HG03439 (cell line): ENCODE data around the gene GTF3C2.

Experiments used
- ATAC-seq: cut with Tn5 transposase; IDR thresholded peaks from one replicate; pipeline ENCODE4 v1.9.1; 2021; ENCODE audit warnings: mild to moderate bottlenecking, moderate library complexity; ENCODE audit not compliant: unreplicated experiment

GTF3C2 gene, protein sequence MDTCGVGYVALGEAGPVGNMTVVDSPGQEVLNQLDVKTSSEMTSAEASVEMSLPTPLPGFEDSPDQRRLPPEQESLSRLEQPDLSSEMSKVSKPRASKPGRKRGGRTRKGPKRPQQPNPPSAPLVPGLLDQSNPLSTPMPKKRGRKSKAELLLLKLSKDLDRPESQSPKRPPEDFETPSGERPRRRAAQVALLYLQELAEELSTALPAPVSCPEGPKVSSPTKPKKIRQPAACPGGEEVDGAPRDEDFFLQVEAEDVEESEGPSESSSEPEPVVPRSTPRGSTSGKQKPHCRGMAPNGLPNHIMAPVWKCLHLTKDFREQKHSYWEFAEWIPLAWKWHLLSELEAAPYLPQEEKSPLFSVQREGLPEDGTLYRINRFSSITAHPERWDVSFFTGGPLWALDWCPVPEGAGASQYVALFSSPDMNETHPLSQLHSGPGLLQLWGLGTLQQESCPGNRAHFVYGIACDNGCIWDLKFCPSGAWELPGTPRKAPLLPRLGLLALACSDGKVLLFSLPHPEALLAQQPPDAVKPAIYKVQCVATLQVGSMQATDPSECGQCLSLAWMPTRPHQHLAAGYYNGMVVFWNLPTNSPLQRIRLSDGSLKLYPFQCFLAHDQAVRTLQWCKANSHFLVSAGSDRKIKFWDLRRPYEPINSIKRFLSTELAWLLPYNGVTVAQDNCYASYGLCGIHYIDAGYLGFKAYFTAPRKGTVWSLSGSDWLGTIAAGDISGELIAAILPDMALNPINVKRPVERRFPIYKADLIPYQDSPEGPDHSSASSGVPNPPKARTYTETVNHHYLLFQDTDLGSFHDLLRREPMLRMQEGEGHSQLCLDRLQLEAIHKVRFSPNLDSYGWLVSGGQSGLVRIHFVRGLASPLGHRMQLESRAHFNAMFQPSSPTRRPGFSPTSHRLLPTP

DNA sequence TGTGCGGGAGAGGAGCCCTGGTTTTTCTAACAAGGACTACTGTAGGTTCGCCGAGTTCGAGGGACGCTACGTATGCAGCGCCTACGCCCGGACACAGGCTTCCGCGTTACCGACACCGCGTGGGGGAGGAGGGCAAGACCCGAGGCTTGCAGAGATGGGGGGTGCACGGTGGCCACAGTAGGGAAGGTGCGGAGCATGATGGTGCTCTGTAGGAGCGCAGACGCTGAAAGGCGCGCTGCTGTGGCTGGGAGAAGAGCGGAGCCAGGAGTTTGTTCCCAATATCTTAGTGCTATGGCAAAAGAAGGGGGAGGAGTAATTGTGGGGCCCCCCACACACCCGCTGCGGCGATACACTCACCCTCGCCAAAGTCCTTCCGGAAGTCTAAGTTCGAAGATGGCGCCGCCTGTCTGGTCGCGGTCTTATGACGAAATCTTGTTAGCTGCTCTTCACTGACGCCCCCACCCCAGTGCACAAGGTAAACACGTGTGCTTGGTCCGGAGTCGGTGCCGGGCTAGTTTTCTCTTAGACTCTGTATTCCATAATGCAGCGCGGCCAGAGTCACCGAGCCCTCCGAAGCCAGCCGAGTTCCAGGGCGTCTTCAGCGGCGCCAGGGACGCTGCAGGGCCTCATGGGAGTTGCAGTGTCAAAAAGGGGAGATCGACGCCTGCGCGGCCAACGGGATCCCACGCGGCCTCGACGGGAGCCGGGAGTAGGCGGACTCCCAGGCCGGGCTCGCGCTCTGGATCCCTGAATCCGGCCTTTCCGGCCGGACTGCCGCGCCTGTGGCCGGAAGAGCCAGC lies at the start of gene GTF3C2:
TSS of gene GTF3C2 (minus strand) at position 383 of the 800 bp plus-strand sequence. CDS start 13,210 bp downstream, outside the sequence.
- ATAC-seq: peak; percentile 84

DNA sequence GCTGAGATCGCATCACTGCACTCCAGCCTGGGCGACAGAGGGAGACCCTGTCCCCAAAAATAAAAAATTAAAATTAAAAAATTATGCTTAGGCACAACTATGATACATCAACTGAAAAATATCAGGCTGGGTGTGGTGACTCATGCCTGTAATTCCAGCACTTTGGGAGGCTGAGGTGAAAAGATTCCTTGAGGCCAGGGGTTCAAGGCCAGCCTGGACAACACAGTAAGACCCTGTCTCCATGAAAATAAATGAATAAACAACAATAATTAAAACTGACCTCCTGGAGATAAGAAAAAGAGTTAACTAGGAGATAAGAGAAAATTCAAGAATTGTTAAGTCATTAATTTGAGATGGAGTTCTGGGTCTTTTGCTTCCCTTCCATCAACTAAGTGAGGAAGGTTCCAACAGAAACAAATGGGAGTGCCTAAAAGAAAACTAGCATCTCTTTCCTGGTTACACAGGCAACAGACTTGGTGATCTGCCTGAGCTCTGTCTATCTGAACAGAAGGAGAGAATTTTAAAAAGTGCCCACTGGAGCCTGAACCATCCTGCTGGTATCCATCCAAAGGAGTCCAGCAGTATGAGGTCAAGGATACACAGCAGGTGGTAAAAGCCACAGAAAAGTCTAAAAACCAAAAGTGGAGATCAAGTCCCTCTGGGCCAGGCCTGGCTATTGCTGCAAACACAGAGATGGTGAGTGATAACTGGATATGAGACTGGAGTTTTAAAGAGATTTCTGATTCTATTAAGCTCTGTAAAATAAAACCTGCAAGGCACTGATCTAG lies 44.0 kb upstream of the GTF3C2 start:
- ATAC-seq: no peak

DNA sequence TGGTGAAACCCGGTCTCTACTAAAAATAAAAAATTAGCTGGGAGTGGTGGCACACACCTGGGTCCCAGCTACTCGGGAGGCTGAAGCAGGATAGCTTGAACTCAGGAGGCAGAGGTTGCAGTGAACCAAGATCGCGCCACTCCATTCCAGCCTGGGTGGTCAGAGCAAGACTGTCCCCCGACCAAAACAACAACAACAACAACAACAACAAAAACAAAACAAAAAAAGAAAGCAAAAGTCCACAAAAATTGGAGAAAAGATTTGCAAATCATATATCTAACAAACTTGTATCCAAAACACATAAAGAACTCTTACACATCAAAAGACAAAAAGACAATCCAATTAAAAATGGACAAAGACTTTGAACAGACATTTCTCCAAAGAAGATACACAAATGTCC lies 42.4 kb upstream of the GTF3C2 start:
- no peak for ATAC-seq

DNA sequence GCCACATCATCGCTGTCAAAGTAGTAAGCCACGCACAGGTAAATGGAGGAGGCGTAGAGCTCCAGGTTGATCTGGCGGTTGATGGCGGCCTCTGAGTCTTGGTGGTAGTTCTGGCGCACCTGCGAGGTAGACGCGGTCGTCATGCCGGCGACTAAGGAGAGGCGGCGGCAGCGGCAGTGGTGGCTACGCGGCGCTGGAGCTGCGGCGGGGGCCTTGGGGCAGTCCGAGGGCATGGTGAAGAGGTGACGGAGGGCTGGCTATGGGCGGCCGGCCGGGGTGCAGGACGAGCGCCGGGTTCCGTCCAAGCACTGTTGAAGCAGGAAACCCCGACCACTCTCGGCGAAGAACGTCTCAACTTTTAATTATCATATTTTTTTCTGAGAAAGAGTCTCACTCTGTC lies 36.7 kb upstream of the GTF3C2 start:
- no peak for ATAC-seq

DNA sequence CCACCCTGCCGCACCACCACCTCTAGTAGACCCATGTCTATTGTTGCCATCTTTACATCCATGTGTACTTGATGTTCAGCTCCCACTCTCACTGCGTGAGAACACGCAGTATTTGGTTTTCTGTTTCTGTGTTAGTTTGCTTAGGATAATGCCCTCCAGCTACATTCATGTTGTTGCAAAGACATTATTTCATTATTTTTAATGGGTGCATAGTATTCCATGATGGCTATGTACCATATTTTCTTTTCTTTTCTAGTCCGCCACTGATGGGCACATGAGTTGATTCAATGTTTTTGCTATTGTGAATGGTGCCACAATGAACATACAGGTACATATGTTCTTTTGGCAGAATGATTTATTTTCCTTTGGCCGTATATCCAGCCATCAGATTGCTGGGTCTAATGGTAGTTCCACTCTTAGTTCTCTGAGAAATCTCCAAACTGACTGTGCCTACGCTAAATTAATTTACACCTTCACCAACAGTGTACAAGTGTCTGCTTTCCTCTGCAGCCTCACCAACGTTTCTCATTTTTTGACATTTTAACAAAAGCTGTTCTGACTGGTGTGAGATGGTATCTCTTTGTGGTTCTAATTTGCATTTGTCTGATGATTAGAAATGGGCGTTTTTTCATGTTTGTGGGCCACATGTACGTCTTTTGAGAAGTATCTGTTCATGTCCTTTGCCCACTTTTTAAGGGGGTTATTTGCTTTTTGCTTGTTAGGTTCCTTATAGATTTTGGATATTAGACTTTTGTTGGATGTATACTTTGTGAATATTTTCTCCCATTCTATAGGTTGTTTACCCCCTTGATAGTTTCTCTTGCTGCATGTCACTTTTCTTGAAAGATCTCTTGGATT lies 34.5 kb upstream of the GTF3C2 start:
- no peak for ATAC-seq

DNA sequence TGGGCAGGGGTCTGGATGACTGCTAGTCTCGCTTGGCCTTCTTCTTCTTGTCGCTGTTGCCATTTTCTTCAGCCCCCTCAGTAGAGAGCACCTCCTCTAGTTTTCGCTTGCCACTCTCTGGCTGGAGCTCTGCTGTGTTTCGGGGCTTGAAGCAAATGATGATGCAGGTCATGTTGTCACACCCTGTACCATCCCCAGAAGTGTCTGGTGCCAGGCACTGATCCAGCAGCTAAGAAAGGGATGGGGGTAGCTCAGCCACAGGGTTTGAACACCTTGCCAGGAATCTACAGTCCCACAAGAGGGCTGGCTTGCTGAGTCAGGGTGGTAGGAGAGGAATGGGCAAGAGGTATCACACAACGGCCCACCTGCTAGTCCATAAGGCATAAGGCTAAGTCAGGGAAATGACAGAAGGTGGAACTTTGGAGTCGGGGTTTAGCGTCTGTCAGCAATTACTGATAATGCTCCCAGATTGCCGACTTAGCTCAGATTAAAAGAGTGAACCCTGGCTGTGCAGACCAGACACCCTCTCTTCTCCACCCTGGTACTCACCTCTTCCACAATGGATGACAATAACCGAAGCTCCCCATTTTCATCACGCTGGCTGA lies 25.1 kb upstream of the GTF3C2 start:
- no peak for ATAC-seq

DNA sequence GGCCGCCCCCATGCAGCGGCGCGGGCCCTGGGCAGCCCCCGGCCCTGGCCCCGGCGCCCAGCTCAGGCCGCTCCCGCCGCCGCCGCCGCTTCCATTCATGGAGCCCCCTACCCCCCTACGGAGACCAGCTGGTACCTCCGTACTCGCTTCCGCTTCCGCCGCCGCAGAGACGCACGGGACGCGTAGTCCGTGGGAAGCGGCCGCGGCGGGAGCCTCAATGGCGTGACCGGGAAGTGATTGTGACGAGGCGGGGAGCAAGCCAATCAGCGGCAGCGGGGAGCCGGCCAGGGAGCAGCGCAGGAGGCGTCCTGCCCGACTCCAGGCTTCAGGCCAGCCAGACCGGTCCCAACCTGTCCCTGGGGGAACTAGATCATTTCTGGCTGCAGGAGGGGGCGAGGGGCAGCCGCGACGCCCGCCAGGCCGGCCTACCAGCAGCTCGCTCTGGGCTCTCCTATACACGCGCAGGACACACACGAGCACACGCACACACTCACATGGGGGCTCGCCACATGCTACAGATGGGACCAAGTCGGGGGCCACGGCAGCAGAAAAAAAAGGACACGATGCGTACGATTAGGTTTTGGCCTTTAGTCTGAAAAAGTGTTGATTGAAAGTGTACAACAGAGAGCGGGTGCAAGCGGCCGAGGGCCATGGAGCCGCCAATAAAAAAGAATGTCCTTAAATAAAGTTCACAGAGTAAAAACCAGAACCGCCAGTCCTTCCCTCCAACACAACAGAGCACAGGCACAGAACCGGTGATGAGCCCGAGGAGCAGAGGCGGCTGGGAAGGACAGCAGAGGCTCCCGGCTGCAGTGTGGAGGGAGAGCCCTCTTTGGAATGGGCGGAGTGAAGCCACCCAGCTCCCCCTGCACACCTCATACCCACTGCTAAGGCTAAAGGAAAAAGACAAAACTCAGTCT lies 24.3 kb upstream of the GTF3C2 start, which contains the start of gene ZNF513:
TSS of gene ZNF513 (minus strand) at position 109 of the 920 bp plus-strand sequence. CDS start 208 bp downstream, outside the sequence.
- peak; percentile 72 for ATAC-seq

DNA sequence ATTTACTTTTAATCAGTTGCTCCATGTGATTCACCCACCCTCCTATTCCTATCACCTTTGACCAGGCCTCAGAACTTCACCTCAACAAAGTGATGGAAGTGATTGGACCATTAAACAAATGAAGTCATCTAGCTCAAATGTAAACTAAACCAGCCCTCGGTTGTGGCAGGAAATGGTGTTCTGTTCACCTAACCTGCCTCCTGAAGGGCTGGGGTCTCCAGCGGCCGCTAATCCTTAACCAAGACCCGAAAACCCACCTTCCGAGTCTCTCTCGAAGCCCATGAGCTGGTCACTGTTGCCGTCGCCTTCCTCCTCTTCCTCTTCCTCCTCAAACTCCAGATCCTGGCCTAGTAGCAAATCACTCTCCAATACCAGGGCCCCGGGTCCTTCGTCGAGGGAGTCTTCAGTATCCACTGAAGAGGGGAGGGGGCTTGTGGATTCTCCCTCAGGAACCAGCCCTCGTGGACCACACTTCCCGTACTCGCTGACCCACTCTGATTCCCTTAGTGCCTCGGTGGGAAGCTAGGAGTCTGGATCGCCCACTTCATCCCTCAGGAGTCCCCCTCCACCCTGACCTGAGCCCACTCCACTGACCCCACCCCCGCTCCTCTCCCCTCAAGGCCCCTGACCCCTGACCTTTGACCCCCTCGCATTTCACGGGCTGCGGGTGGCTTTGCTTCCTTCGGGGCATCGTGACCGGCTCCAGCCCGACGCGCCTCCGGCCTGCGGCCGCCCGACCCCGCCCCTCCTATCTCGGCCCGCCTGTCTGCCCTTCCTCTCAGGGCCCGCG lies 23.5 kb upstream of the GTF3C2 start:
- peak; percentile 34 for ATAC-seq

DNA sequence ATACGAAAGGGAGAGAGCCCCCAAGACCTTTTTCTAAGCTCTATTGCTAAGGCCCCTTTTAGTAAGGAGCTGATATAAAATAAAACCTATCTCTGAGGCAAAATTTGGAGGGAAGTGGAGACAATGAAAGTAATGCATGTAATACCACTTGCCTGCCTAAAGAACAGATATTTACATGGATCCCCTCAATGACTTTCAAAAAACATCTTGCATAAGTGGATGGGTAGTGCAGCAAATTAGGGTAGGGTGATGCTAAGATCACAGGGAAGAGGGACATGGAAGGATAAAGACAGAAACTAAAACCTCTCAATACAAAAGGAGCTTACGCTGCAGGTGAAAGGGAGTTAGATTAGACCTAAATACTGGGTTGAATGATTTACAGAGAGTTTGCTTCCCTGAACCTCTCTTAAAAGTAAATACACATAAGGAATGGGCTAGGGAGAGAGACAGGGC lies 22.8 kb upstream of the GTF3C2 start:
- no peak for ATAC-seq

DNA sequence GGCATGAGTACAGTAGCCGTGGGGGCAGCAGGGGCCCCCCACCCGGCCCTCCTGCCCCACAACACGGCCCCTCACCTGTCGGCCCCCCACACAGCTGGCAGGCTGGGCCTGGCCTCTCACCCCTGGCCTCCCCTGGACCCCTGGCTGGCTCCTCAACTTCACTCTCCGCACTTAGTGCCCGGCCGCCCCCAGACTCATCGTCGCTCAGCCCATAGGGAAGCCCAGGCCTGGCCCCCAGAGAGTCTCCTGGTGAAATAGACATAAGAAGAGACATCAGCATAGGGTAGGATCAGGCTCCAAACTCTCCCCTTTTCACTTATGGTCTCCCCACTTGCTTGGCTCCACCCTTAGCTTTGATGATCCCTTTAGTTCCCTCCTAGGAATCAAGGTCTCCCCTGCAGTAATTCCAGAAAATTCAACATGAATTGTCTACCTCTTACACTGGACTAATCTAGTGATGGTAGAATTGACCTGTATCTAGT lies 22.3 kb upstream of the GTF3C2 start:
- ATAC-seq: no peak

DNA sequence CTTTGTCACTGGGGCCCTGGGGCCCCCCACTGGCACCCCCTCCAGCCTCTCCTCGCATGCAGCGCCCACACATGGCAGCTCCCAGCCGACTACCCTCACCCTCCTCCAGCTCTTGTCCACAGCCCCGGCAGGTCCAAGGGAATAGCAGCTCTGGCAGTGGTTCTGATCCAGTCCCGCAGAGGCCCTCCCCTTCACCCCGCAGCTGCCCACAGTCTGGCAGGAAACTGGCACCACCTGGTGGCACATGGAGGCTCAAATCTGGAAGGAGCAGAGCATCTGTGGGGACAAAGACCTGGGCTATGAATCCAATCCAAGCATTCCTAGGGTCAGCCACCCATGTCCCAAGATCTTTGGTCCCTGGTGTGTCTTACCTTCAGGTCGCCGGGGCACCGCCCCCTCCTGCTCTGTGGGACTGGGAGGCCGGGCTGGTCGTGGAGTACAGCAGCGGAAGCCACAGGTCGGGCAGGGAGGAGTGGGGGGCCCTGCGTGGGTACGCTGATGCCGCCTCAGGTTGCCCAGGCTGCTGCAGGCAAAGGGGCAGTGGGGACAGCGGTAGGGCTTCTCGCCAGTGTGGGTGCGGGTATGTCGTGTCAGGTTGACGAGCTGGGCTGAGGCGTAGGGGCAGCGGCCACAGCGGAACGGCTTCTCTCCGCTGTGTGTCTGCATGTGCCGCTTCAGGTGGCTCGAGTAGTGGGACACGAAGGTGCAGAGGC lies 21.7 kb upstream of the GTF3C2 start:
- no peak for ATAC-seq

DNA sequence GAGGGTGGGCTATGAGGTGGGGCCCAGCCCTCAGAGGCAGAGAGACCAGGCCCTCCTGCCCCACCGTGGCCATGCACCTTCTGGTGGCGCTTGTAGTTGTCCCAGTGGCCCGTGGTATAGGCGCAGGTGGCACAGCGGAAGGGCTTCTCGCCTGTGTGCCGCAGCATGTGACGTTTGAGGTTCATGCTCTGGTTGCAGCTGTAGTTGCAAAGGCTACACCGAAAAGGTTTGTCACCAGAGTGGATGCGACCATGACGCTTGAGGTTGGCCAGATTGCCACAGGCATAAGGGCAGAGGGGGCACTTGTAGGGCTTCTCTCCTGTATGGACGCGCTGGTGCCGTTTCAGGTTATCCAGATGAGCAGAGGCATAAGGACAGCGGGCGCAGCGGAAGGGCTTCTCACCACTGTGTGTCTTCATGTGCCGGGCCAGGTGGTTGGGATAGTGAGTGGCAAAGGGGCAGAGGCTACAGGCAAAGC lies 21.1 kb upstream of the GTF3C2 start:
- no peak for ATAC-seq

DNA sequence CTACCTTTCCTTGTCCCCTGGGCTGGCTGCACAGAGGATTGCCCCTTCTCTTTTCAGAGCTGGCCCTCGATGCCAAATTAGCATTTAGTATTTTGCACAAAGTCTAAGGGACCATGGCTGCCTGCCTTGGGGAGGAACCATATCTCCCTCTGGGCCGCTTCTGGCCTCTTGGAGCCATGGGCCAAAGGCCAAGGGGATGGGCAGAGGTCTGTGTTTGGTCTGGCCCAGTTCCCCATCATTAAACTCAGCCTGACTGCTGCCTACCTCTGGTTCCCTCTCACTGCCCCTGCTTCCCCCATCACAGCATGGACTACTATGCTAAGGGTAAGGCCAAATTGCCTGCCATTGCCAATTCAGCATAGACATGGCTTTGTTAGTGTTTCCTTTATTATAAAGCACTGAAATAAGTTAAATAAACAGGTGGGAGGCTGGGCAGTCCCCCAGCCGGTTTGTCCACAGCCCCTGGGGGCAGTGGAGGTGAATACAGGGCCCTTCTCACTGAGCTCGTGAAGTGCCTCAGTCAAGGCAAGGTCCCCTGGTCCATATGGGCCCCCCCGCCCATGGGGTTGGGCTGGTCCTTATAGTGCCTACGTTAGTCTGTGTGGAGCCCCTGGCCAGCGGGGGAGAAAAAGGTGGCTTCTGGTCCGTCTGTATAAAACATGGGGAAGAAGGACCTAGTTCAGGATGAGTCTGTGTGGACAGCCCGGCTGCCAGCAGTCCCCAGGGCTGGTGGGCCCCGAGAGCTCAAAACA lies 20.5 kb upstream of the GTF3C2 start:
- ATAC-seq: no peak

DNA sequence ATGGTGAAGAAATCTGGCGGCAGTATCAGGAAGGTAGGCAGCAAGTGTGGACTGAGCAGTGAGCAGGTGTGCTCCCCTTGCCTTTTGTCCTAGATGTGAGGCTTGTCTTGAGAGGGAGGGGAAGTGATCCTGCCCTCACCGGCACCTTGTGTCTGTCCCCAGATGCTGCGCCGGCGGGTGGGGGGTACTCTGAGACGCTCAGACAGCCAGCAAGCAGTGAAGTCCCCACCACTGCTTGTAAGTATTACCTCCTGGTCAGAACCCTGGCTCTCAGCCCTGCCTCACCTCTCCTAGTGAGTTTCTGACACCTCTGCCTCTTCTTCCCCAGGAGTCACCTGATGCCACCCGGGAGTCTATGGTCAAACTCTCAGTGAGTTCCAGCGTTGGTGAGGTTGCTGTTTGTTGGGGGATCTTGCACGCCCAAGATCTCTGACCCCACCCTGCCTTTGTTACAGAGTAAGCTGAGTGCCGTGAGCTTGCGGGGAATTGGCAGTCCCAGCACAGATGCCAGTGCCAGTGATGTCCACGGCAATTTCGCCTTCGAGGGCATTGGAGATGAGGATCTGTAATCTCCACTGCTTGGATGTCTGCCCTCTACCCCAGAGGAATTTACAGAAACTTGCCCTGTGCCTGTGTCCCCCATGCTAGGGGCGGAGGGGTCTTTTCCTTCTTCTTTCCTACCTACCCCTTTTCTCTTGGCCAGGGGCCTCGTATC lies 19.7 kb upstream of the GTF3C2 start:
- no peak for ATAC-seq
